ENCODE results near the gene GDPD4. TPM values are rescaled to one million over a fixed set of nuclear protein-coding genes. Genes with fewer than 3 reads are reported as not detected.

The GDPD4 gene
- total RNA-seq, 2 experiments from 2014 or later, result not detected

Other genes starting within 250 kb of the GDPD4 start
- 1 to 10 TPM in 1 of 2 experiments, under 1 TPM in 1; 0.99 to 1.0 TPM for gene CAPN5, start 234.7 kb downstream of the GDPD4 start, total RNA-seq
- not detected for gene OMP, start 198.8 kb downstream of the GDPD4 start, total RNA-seq
- gene MYO7A, start 173.4 kb downstream of the GDPD4 start, total RNA-seq, result under 1 TPM in 1 of 2 experiments, not detected in 1; 0.06 TPM
- 10 to 100 TPM; 33.1 to 35.2 TPM for gene PAK1, start 172.4 kb upstream of the GDPD4 start, total RNA-seq

Data from activated CD8-positive, alpha-beta memory T cell treated with anti-CD3 and anti-CD28 coated beads for 36 hours (primary cell).